ENCODE measurements around the gene CTPS1. TPM values are rescaled to one million over a fixed set of nuclear protein-coding genes. Genes with fewer than 3 reads are reported as not detected.

The CTPS1 gene, protein sequence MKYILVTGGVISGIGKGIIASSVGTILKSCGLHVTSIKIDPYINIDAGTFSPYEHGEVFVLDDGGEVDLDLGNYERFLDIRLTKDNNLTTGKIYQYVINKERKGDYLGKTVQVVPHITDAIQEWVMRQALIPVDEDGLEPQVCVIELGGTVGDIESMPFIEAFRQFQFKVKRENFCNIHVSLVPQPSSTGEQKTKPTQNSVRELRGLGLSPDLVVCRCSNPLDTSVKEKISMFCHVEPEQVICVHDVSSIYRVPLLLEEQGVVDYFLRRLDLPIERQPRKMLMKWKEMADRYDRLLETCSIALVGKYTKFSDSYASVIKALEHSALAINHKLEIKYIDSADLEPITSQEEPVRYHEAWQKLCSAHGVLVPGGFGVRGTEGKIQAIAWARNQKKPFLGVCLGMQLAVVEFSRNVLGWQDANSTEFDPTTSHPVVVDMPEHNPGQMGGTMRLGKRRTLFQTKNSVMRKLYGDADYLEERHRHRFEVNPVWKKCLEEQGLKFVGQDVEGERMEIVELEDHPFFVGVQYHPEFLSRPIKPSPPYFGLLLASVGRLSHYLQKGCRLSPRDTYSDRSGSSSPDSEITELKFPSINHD
- total RNA-seq (2021): 126 and 139 TPM in 2 replicates
- percentile 97 among the genes with signal in this experiment for Bru-seq, nascent RNA
- percentile 95 among the genes with signal in this experiment for BruChase-seq, experiment 1, labeled RNA remaining after a 2-hour chase
- percentile 96 among the genes with signal in this experiment for BruChase-seq, experiment 2, labeled RNA remaining after a 6-hour chase
- long read RNA-seq, transcript CTPS1-211 (18 exons, 2,855 nt): minor isoform, 10 of 241 reads
- long read RNA-seq, transcript CTPS1-202 (19 exons, 3,201 nt): major isoform, 150 of 241 reads
- long read RNA-seq, partial matches to known transcripts: 34 of 241 reads
- long read RNA-seq, other reads (novel, unspliced or antisense): 43 of 241 reads

DNA sequence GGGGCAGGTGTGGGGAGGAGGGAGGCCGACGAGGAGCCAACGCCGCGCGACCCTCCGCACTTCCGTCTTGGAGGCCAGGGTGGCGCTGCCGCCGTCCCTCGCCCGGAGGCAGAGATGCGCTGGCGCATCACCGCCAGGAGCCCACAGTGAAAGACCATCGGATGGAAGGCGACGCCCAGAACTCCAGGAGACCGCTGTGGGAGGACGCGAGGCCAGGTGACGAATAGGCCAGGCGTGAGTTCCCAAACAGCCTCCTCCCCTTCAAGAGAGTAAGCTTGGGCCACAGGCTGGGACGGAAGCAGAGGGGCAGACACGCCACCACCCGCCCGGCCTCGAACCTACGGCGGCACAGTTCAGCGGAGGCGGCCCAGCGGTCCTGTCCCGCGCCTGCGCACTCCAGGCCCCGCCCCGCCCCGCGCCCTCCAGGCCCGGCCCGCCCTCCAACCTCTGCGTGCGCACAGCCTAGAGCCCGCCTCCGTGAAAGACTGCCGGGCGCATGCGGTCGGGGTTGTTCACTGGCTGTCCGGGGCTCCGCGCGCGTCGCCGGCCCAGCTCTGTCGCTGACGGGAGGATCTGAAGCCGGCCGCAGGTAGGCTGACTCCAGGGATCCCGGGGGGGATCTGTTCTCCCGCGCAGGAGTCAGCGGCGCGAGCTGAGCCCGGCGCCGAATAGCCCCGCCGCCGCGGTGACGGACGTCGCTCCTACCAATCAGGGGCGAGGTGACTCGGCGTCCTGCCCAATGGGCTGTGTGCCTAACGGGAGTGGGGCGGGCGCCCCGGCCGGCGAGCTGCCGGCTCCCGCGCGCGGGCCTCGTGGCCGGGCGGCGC, at the start of gene CTPS1:
TSS of gene CTPS1 (plus strand) at position 456 of the 827 bp plus-strand sequence. CDS start 3,595 bp downstream, outside the sequence.
- no peaks in the 10 kb centered on the region for H3K27me3 ChIP-seq (replicated peaks; ENCODE audit: insufficient read depth, low read depth, low read length, poor library complexity)
- H3K4me1 ChIP-seq (ENCODE audit: insufficient read depth, low read length, poor library complexity, severe bottlenecking): peaks cover 10% of the 10 kb centered on the region
- intact Hi-C loops (cut with micrococcal nuclease; ENCODE audit: unreplicated experiment): no loop called here
- peak within 1 kb of the TSS; percentile 62 for H3K4me3 ChIP-seq (ENCODE audit: low read depth, low read length, poor library complexity, severe bottlenecking)
- no peaks in the 10 kb centered on the region for H3K9me3 ChIP-seq (ENCODE audit: low read depth, low read length, poor library complexity, severe bottlenecking)
- BruUV-seq (replicated peaks): TSS peak; percentile 43
- ChIA-PET CTCF (no interaction called here), POLR2A (ENCODE audit: low non-redundant PET) (interaction anchor here (0.5 to 0.6 kb wide), 2 partner anchors 316 to 466 kb away, joined by 5 to 12 read pairs; no protein-coding TSS in a partner anchor)
- peak within 1 kb of the TSS; percentile 94 for H3K27ac ChIP-seq (ENCODE audit: low read depth, low read length, poor library complexity, severe bottlenecking)
- peaks cover 10% of the 10 kb centered on the region for H3K36me3 ChIP-seq (ENCODE audit: insufficient read depth, low read length, poor library complexity, severe bottlenecking)
- TF ChIP-seq, protein P1, sequence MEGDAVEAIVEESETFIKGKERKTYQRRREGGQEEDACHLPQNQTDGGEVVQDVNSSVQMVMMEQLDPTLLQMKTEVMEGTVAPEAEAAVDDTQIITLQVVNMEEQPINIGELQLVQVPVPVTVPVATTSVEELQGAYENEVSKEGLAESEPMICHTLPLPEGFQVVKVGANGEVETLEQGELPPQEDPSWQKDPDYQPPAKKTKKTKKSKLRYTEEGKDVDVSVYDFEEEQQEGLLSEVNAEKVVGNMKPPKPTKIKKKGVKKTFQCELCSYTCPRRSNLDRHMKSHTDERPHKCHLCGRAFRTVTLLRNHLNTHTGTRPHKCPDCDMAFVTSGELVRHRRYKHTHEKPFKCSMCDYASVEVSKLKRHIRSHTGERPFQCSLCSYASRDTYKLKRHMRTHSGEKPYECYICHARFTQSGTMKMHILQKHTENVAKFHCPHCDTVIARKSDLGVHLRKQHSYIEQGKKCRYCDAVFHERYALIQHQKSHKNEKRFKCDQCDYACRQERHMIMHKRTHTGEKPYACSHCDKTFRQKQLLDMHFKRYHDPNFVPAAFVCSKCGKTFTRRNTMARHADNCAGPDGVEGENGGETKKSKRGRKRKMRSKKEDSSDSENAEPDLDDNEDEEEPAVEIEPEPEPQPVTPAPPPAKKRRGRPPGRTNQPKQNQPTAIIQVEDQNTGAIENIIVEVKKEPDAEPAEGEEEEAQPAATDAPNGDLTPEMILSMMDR (conservative IDR thresholded peaks at IDR 0.05; ENCODE audit: low read depth, low read length): peak; percentile 38; the same call in 1 of the 2 replicates
- TF ChIP-seq EZH2 (IDR thresholded peaks at IDR 0.05; ENCODE audit: borderline replicate concordance, low read depth, low read length, poor library complexity, severe bottlenecking): no peak
- peak; percentile 96 for DNase-seq (ENCODE audit: low spot score)

- Histone ChIP-seq H3K27me3 (replicated peaks; ENCODE audit: insufficient read depth, low read depth, low read length, poor library complexity) (no peaks in the 10 kb centered on the region), H3K36me3 (ENCODE audit: insufficient read depth, low read length, poor library complexity, severe bottlenecking) (no peaks in the 10 kb centered on the region), H3K4me3 (ENCODE audit: low read depth, low read length, poor library complexity, severe bottlenecking) (no peak overlapping the region), H3K27ac (ENCODE audit: low read depth, low read length, poor library complexity, severe bottlenecking) (no peak overlapping the region), H3K9me3 (ENCODE audit: low read depth, low read length, poor library complexity, severe bottlenecking) (no peaks in the 10 kb centered on the region), H3K4me1 (ENCODE audit: insufficient read depth, low read length, poor library complexity, severe bottlenecking) (no peaks in the 10 kb centered on the region)
- BruUV-seq (replicated peaks): no TSS peak
- intact Hi-C loops (cut with micrococcal nuclease; ENCODE audit: unreplicated experiment): no loop called here
- no peak for TF ChIP-seq EZH2 (IDR thresholded peaks at IDR 0.05; ENCODE audit: borderline replicate concordance, low read depth, low read length, poor library complexity, severe bottlenecking)
- TF ChIP-seq, protein P1 (conservative IDR thresholded peaks at IDR 0.05; ENCODE audit: low read depth, low read length): no peak
- DNase-seq (ENCODE audit: low spot score): no peak
- ChIA-PET CTCF (no interaction called here), POLR2A (ENCODE audit: low non-redundant PET) (no interaction called here)
Measured at GRCh38 chr1:40930174-40930964, 49.1 kb upstream of the CTPS1 start.
